ENCODE measurements around the gene FCHO1. TPM values are rescaled to one million over a fixed set of nuclear protein-coding genes. Genes with fewer than 3 reads are reported as not detected.

The FCHO1 gene
- total RNA-seq, 2 donors from 2014 or later = 3.9 to 9.2 TPM

GRCh38 chr19:17726964-17727773, 24.1 kb upstream of the FCHO1 start:
- Histone ChIP-seq H3K27me3 (no peaks in the 10 kb centered on the region), H3K4me3 (no peak overlapping the region), H3K9ac (ENCODE audit: low read depth in 2 of 2, low read length in 2 of 2) (no peak overlapping the region), H3K27ac (no peak overlapping the region), H3K36me3 (peaks cover 10% of the 10 kb centered on the region), H3K9me3 (no peaks in the 10 kb centered on the region), H3K4me1 (no peaks in the 10 kb centered on the region)
- no peak for TF ChIP-seq CTCF (IDR thresholded peaks at IDR 0.05)
- no peak for DNase-seq
- intact Hi-C loops (cut with DNase I) = no loop called here

GRCh38 chr19:17727843-17728242, 23.4 kb upstream of the FCHO1 start:
- Histone ChIP-seq H3K4me1 (no peaks in the 10 kb centered on the region), H3K36me3 (peaks cover 10% of the 10 kb centered on the region), H3K27ac (no peak overlapping the region), H3K4me3 (no peak overlapping the region), H3K9me3 (no peaks in the 10 kb centered on the region), H3K27me3 (no peaks in the 10 kb centered on the region), H3K9ac (ENCODE audit: low read depth in 2 of 2, low read length in 2 of 2) (no peak overlapping the region)
- DNase-seq = no peak
- intact Hi-C loops (cut with DNase I) = no loop called here
- no peak for TF ChIP-seq CTCF (IDR thresholded peaks at IDR 0.05)

- H3K4me3 ChIP-seq = no peak overlapping the region
- H3K36me3 ChIP-seq = no peaks in the 10 kb centered on the region
- H3K9ac ChIP-seq (ENCODE audit: low read depth in 2 of 2, low read length in 2 of 2) = no peak overlapping the region
- no peaks in the 10 kb centered on the region for H3K27me3 ChIP-seq
- no peaks in the 10 kb centered on the region for H3K4me1 ChIP-seq
- intact Hi-C loops (cut with DNase I) = no loop called here
- no peak for TF ChIP-seq CTCF (IDR thresholded peaks at IDR 0.05)
- no peak overlapping the region for H3K27ac ChIP-seq
- no peak for DNase-seq
- H3K9me3 ChIP-seq = no peaks in the 10 kb centered on the region
These were observed 18.1 kb upstream of the FCHO1 start for GRCh38 chr19:17733127-17733526.

GRCh38 chr19:17734146-17734545, 17.1 kb upstream of the FCHO1 start:
- no peak overlapping the region for H3K4me3 ChIP-seq
- H3K27me3 ChIP-seq = no peaks in the 10 kb centered on the region
- no peaks in the 10 kb centered on the region for H3K9me3 ChIP-seq
- no peak for DNase-seq
- no peak for TF ChIP-seq CTCF (IDR thresholded peaks at IDR 0.05)
- H3K9ac ChIP-seq (ENCODE audit: low read depth in 2 of 2, low read length in 2 of 2) = no peak overlapping the region
- no peaks in the 10 kb centered on the region for H3K36me3 ChIP-seq
- no peak overlapping the region for H3K27ac ChIP-seq
- intact Hi-C loops (cut with DNase I) = no loop called here
- H3K4me1 ChIP-seq = no peaks in the 10 kb centered on the region

- H3K36me3 ChIP-seq = no peaks in the 10 kb centered on the region
- H3K27me3 ChIP-seq = no peaks in the 10 kb centered on the region
- TF ChIP-seq CTCF (IDR thresholded peaks at IDR 0.05) = no peak
- no peaks in the 10 kb centered on the region for H3K4me1 ChIP-seq
- intact Hi-C loops (cut with DNase I) = no loop called here
- no peak overlapping the region for H3K27ac ChIP-seq
- H3K9me3 ChIP-seq = no peaks in the 10 kb centered on the region
- H3K4me3 ChIP-seq = no peak overlapping the region
- DNase-seq = no peak
- no peak overlapping the region for H3K9ac ChIP-seq (ENCODE audit: low read depth in 2 of 2, low read length in 2 of 2)
These were observed 15.9 kb upstream of the FCHO1 start for GRCh38 chr19:17735410-17735809.

Data from colonic mucosa (tissue), 4 donors.